Measurements from ENCODE around the gene PCDHGA4. TPM values are rescaled to one million over a fixed set of nuclear protein-coding genes. Genes with fewer than 3 reads are reported as not detected.

The PCDHGA4 gene
- total and polyA plus RNA-seq, 4 donors: 0.35 to 7.0 (median 2.5) TPM

DNA sequence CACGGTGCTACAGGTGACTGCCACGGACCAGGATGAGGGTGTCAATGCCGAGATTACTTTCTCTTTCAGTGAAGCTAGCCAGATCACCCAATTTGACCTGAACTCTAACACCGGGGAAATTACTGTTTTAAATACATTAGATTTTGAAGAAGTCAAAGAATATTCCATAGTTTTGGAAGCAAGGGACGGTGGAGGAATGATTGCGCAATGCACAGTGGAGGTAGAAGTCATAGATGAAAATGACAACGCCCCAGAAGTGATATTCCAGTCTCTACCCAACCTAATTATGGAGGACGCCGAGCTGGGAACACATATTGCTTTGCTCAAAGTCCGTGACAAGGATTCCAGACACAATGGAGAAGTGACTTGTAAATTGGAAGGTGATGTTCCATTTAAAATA is 33.8 kb downstream of the PCDHGA4 start:
- Histone ChIP-seq H3K36me3 (ENCODE audit: control insufficient read depth in 4 of 4, insufficient read depth in 4 of 4, low read length in 4 of 4) (peaks cover 0 to 15% (median 0%) of the 10 kb centered on the region in 4 donors), H3K27me3 (ENCODE audit: control insufficient read depth in 3 of 3, insufficient read depth in 3 of 3, low read length in 2 of 3) (peaks cover 0 to 2% (median 0%) of the 10 kb centered on the region in 3 donors), H3K4me1 (ENCODE audit: control insufficient read depth in 5 of 5, insufficient read depth in 5 of 5, low read length in 5 of 5) (no peaks in the 10 kb centered on the region), H3K27ac (ENCODE audit: low read depth in 1 of 2, low read length in 1 of 2) (no peak overlapping the region), H3K4me3 (no peak overlapping the region), H3K9ac (ENCODE audit: insufficient read depth in 1 of 2, low read length in 2 of 2) (no peak overlapping the region), H3K9me3 (ENCODE audit: control insufficient read depth in 4 of 4, insufficient read depth in 3 of 4, low read length in 3 of 4) (peaks cover 3 to 47% (median 23%) of the 10 kb centered on the region in 4 donors)
- WGBS, 2 donors: 40 to 54% methylated on average over 10 of the region's 10 CpGs
- DNase-seq (no peak), ATAC-seq (ENCODE audit: insufficient read depth, low FRiP score) (no peak)
- TF ChIP-seq, protein P1, sequence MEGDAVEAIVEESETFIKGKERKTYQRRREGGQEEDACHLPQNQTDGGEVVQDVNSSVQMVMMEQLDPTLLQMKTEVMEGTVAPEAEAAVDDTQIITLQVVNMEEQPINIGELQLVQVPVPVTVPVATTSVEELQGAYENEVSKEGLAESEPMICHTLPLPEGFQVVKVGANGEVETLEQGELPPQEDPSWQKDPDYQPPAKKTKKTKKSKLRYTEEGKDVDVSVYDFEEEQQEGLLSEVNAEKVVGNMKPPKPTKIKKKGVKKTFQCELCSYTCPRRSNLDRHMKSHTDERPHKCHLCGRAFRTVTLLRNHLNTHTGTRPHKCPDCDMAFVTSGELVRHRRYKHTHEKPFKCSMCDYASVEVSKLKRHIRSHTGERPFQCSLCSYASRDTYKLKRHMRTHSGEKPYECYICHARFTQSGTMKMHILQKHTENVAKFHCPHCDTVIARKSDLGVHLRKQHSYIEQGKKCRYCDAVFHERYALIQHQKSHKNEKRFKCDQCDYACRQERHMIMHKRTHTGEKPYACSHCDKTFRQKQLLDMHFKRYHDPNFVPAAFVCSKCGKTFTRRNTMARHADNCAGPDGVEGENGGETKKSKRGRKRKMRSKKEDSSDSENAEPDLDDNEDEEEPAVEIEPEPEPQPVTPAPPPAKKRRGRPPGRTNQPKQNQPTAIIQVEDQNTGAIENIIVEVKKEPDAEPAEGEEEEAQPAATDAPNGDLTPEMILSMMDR (IDR thresholded peaks at IDR 0.05; ENCODE audit: control extremely low read depth, extremely low read depth): no peak

DNA sequence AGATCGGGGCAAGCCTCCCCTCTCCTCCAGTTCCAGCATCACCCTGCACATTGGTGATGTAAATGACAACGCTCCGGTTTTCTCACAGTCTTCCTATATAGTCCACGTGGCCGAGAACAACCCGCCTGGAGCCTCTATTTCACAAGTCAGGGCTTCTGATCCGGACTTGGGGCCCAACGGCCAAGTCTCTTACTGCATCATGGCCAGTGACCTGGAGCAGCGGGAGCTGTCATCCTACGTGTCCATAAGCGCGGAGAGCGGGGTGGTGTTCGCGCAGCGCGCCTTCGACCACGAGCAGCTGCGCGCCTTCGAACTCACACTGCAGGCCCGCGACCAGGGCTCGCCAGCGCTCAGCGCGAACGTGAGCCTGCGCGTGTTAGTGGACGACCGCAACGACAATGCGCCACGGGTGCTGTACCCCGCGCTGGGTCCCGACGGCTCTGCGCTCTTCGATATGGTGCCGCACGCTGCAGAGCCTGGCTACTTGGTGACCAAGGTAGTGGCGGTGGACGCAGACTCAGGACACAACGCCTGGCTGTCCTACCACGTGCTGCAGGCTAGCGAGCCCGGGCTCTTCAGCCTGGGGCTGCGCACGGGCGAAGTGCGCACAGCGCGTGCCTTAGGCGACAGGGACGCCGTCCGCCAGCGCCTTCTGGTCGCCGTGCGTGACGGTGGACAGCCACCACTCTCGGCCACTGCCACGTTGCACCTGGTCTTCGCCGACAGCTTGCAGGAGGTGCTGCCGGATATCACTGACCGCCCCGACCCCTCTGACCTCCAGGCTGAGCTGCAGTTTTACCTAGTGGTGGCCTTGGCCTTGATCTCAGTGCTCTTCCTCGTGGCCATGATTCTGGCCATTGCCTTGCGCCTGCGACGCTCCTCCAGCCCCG is 34.6 kb downstream of the PCDHGA4 start:
- no peak for DNase-seq
- H3K36me3 ChIP-seq (ENCODE audit: control insufficient read depth in 4 of 4, insufficient read depth in 4 of 4, low read length in 4 of 4): peaks cover 0 to 19% (median 0%) of the 10 kb centered on the region in 4 donors
- no peak overlapping the region for H3K27ac ChIP-seq (ENCODE audit: low read depth in 1 of 2, low read length in 1 of 2)
- peaks cover 3 to 48% (median 22%) of the 10 kb centered on the region in 4 donors for H3K9me3 ChIP-seq (ENCODE audit: control insufficient read depth in 4 of 4, insufficient read depth in 3 of 4, low read length in 3 of 4)
- ATAC-seq (ENCODE audit: insufficient read depth, low FRiP score): no peak
- TF ChIP-seq, protein P1 (IDR thresholded peaks at IDR 0.05; ENCODE audit: control extremely low read depth, extremely low read depth): no peak
- no peak overlapping the region for H3K4me3 ChIP-seq
- H3K9ac ChIP-seq (ENCODE audit: insufficient read depth in 1 of 2, low read length in 2 of 2): no peak overlapping the region
- H3K4me1 ChIP-seq (ENCODE audit: control insufficient read depth in 5 of 5, insufficient read depth in 5 of 5, low read length in 5 of 5): no peaks in the 10 kb centered on the region
- peaks cover 0 to 2% (median 0%) of the 10 kb centered on the region in 3 donors for H3K27me3 ChIP-seq (ENCODE audit: control insufficient read depth in 3 of 3, insufficient read depth in 3 of 3, low read length in 2 of 3)
- WGBS, 2 donors: 35 to 41% methylated on average over 77 of the region's 77 CpGs

DNA sequence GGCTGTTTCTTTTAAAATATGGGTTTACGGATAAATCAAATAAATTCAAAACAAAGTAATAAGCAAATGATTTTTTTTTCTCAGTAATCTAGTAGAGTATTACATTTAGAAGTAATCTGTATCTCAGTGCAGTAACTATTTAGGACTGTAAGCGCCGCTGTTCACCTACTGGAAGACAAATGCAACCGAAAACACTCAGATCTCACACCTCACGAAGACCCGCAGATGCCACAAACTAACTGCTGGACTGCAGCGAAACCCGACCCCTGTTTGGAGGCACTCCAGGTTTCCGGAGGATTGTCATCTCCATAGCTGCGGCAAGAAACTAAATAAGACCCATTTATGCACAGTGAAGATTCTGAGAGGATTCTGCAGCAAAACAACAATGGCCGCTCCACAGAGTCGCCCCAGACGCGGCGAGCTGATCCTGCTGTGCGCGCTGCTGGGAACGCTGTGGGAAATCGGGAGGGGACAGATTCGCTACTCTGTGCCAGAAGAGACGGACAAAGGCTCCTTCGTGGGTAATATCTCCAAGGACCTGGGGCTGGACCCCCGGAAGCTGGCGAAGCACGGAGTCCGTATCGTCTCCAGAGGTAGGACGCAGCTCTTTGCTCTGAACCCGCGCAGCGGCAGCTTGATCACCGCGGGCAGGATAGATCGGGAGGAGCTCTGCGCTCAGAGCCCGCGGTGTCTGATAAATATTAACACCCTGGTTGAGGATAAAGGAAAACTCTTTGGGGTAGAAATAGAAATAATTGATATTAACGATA is 37.8 kb downstream of the PCDHGA4 start, which contains the start of gene PCDHGA8:
Gene PCDHGA8, plus strand, starts transcription at position 205 of the 770 bp plus-strand sequence. Its CDS starts 181 bp downstream, at position 386.
- Histone ChIP-seq H3K36me3 (ENCODE audit: control insufficient read depth in 4 of 4, insufficient read depth in 4 of 4, low read length in 4 of 4) (peaks cover 0 to 19% (median 0%) of the 10 kb centered on the region in 4 donors), H3K4me1 (ENCODE audit: control insufficient read depth in 5 of 5, insufficient read depth in 5 of 5, low read length in 5 of 5) (no peaks in the 10 kb centered on the region), H3K9me3 (ENCODE audit: control insufficient read depth in 4 of 4, insufficient read depth in 3 of 4, low read length in 3 of 4) (peaks cover 3 to 42% (median 20%) of the 10 kb centered on the region in 4 donors), H3K27me3 (ENCODE audit: control insufficient read depth in 3 of 3, insufficient read depth in 3 of 3, low read length in 2 of 3) (peaks cover 0 to 2% (median 0%) of the 10 kb centered on the region in 3 donors), H3K4me3 (no peak within 1 kb of the TSS), H3K27ac (ENCODE audit: low read depth in 1 of 2, low read length in 1 of 2) (no peak within 1 kb of the TSS), H3K9ac (ENCODE audit: insufficient read depth in 1 of 2, low read length in 2 of 2) (no peak within 1 kb of the TSS)
- ATAC-seq (ENCODE audit: insufficient read depth, low FRiP score): no peak
- WGBS, 2 donors: 27 to 28% methylated on average over 38 of the region's 38 CpGs
- TF ChIP-seq, protein P1 (IDR thresholded peaks at IDR 0.05; ENCODE audit: control extremely low read depth, extremely low read depth): no peak
- peak in 1 of 3 donors; percentile 17 for DNase-seq
